Mesenchymal stem cell (in vitro differentiated cells and primary cell): ENCODE results near the gene POC1B.

ENCODE experiments used
- DNase-seq: peaks from one replicate; pipeline ENCODE4 v3.0.0-alpha.2; 2013
- H2AFZ ChIP-seq: one replicate; pipeline ENCODE4 v1.6.1; 2013; ENCODE audit warnings: low read depth, mild to moderate bottlenecking, control low read depth, inconsistent platforms, low read length, moderate library complexity
- H2AK5ac ChIP-seq: 2 replicates; pipeline ENCODE4 v1.6.1; 2013; ENCODE audit warnings: low read length, moderate library complexity, mild to moderate bottlenecking, inconsistent platforms; ENCODE audit not compliant: severe bottlenecking
- H2BK120ac ChIP-seq: one replicate; pipeline ENCODE4 v1.6.1; 2013; ENCODE audit warnings: low read depth, mild to moderate bottlenecking, inconsistent platforms, low read length, moderate library complexity
- H2BK12ac ChIP-seq, 2 experiments: one replicate each; pipeline ENCODE4 v1.6.1; 2013; ENCODE audit warnings: inconsistent platforms in 2 of 2, low read length in 2 of 2, mild to moderate bottlenecking in 2 of 2, moderate library complexity in 2 of 2, control low read depth in 1 of 2
- H2BK15ac ChIP-seq: one replicate; pipeline ENCODE4 v1.6.1; 2013; ENCODE audit warnings: mild to moderate bottlenecking, low read depth, inconsistent platforms; ENCODE audit not compliant: poor library complexity, severe bottlenecking
- H2BK5ac ChIP-seq: 2 replicates; pipeline ENCODE4 v1.6.1; 2013; ENCODE audit warnings: low read depth, mild to moderate bottlenecking, low read length, control low read depth, inconsistent platforms; ENCODE audit not compliant: poor library complexity, severe bottlenecking
- H3K14ac ChIP-seq, 2 experiments: one replicate each; pipeline ENCODE4 v1.6.1; 2013; ENCODE audit warnings: inconsistent platforms in 2 of 2, low read length in 2 of 2, control low read depth in 1 of 2, mild to moderate bottlenecking in 1 of 2, moderate library complexity in 1 of 2
- H3K18ac ChIP-seq, 2 experiments: one replicate each; pipeline ENCODE4 v1.6.1; 2013; ENCODE audit warnings: inconsistent platforms in 2 of 2, low read length in 2 of 2, control low read depth in 1 of 2, low read depth in 1 of 2, mild to moderate bottlenecking in 1 of 2
- H3K23ac ChIP-seq, 2 experiments: one replicate each; pipeline ENCODE4 v1.6.1; 2013; ENCODE audit warnings: inconsistent platforms in 2 of 2, low read length in 2 of 2, mild to moderate bottlenecking in 2 of 2, moderate library complexity in 2 of 2, control low read depth in 1 of 2
- H3K27ac ChIP-seq: 2 replicates; pipeline ENCODE4 v1.5.1; 2013; ENCODE audit warnings: mild to moderate bottlenecking, moderate library complexity, low read length, control low read depth, inconsistent platforms; ENCODE audit not compliant: poor library complexity, severe bottlenecking
- H3K27me3 ChIP-seq, 2 experiments: 2 replicates each; pipeline versions ENCODE4 v1.6.1 to v1.7.0; 2013; ENCODE audit warnings: low read length in 2 of 2, mild to moderate bottlenecking in 2 of 2, moderate library complexity in 2 of 2, control low read depth in 1 of 2, inconsistent platforms in 1 of 2; ENCODE audit not compliant: control insufficient read depth in 1 of 2, insufficient read depth in 1 of 2
- H3K36me3 ChIP-seq, 2 experiments: 2 replicates each; pipeline versions ENCODE4 v1.6.1 to v1.7.0; 2013; ENCODE audit warnings: low read length in 2 of 2, control low read depth in 1 of 2, inconsistent platforms in 1 of 2, low read depth in 1 of 2, mild to moderate bottlenecking in 1 of 2; ENCODE audit not compliant: insufficient read depth in 2 of 2, control insufficient read depth in 1 of 2
- H3K4ac ChIP-seq, 2 experiments: one replicate each; pipeline ENCODE4 v1.6.1; 2013; ENCODE audit warnings: inconsistent platforms in 2 of 2, low read length in 2 of 2, mild to moderate bottlenecking in 2 of 2, moderate library complexity in 2 of 2, control low read depth in 1 of 2, low read depth in 1 of 2
- H3K4me1 ChIP-seq: 2 replicates; pipeline ENCODE4 v1.6.1; 2013; ENCODE audit warnings: low read depth, low read length, control low read depth; ENCODE audit not compliant: control insufficient read depth, insufficient read depth
- H3K4me2 ChIP-seq: 2 replicates; pipeline ENCODE4 v1.6.1; 2013; ENCODE audit warnings: low read length, mild to moderate bottlenecking, inconsistent platforms; ENCODE audit not compliant: poor library complexity, severe bottlenecking
- H3K4me3 ChIP-seq, 2 experiments: 2 replicates each; pipeline versions ENCODE4 v1.5.1 to v1.7.0; 2013; ENCODE audit warnings: low read length in 2 of 2, mild to moderate bottlenecking in 2 of 2, control low read depth in 1 of 2, low read depth in 1 of 2; ENCODE audit not compliant: insufficient read depth in 1 of 2
- H3K79me1 ChIP-seq: replicated peaks from 2 replicates; pipeline ENCODE4 v1.6.1; 2013; ENCODE audit warnings: mild to moderate bottlenecking, control low read depth, low read length, inconsistent platforms; ENCODE audit not compliant: poor library complexity, severe bottlenecking
- H3K9ac ChIP-seq: 2 replicates; pipeline ENCODE4 v1.7.0; 2013; ENCODE audit warnings: mild to moderate bottlenecking, low read length, moderate library complexity
- H3K9me3 ChIP-seq: 2 replicates; pipeline ENCODE4 v1.7.0; 2013; ENCODE audit warnings: mild to moderate bottlenecking, low read length; ENCODE audit not compliant: control insufficient read depth
- H4K8ac ChIP-seq: one replicate; pipeline ENCODE4 v1.6.1; 2013; ENCODE audit warnings: inconsistent platforms, mild to moderate bottlenecking, low read length, moderate library complexity
- H4K91ac ChIP-seq: one replicate; pipeline ENCODE4 v1.6.1; 2013; ENCODE audit warnings: mild to moderate bottlenecking, low read length, inconsistent platforms
- WGBS: methylation state at CpG from one replicate; pipeline ENCODE4 v1.1.7; 2013; ENCODE audit warnings: mixed read lengths; 5-methylcytosine and 5-hydroxymethylcytosine counted together

POC1B gene

GRCh38 chr12:89497467-89497866 lies 28.4 kb downstream of the POC1B start:
- H3K18ac ChIP-seq, result no peak overlapping the region
- DNase-seq, result peak; percentile 31
- H3K4me2 ChIP-seq, result peak overlapping the region; percentile 54

GRCh38 chr12:89497005-89497404 lies 28.8 kb downstream of the POC1B start:
- Histone ChIP-seq H4K91ac (no peak overlapping the region), H3K36me3 (no peaks in the 10 kb centered on the region), H2BK12ac (no peak overlapping the region), H2AK5ac (no peak overlapping the region), H3K14ac (no peak overlapping the region), H3K4ac (no peak overlapping the region), H3K9ac (no peak overlapping the region), H4K8ac (no peak overlapping the region), H3K4me2 (peak overlapping the region; percentile 31), H2BK5ac (no peak overlapping the region), H3K4me1 (peaks cover 3% of the 10 kb centered on the region), H3K18ac (no peak overlapping the region), H3K27me3 (no peaks in the 10 kb centered on the region), H2AFZ (no peak overlapping the region), H2BK15ac (no peak overlapping the region), H3K79me1 (peaks cover 13% of the 10 kb centered on the region), H3K23ac (no peak overlapping the region), H3K27ac (peak overlapping the region; percentile 91), H3K9me3 (no peaks in the 10 kb centered on the region), H2BK120ac (no peak overlapping the region), H3K4me3 (no peak overlapping the region)
- 91% methylated on average over 4 of the region's 4 CpGs for WGBS
- no peak for DNase-seq

More at GRCh38 chr12:89497467-89497866, 28.4 kb downstream of the POC1B start:
- Histone ChIP-seq H3K4me1 (peaks cover 3% of the 10 kb centered on the region), H2BK120ac (no peak overlapping the region), H3K9ac (no peak overlapping the region), H3K27me3 (no peaks in the 10 kb centered on the region), H2BK12ac (no peak overlapping the region), H4K91ac (no peak overlapping the region), H2BK15ac (no peak overlapping the region), H2AFZ (no peak overlapping the region), H3K14ac (no peak overlapping the region), H3K23ac (no peak overlapping the region), H4K8ac (no peak overlapping the region), H2BK5ac (no peak overlapping the region), H2AK5ac (no peak overlapping the region), H3K36me3 (no peaks in the 10 kb centered on the region), H3K4me3 (no peak overlapping the region), H3K79me1 (peaks cover 13% of the 10 kb centered on the region), H3K4ac (no peak overlapping the region), H3K9me3 (no peaks in the 10 kb centered on the region), H3K27ac (peak overlapping the region; percentile 91)
- WGBS, result 81% methylated on average over 4 of the region's 4 CpGs

GRCh38 chr12:89494411-89495231 lies 31.2 kb downstream of the POC1B start:
- Histone ChIP-seq H3K9me3 (no peaks in the 10 kb centered on the region), H3K27ac (no peak overlapping the region), H3K36me3 (peaks cover 0 to 14% of the 10 kb centered on the region in 2 experiments), H3K79me1 (peaks cover 12% of the 10 kb centered on the region), H3K9ac (no peak overlapping the region), H3K4me1 (peaks cover 3% of the 10 kb centered on the region), H3K4me3 (no peak overlapping the region), H2AFZ (no peak overlapping the region), H4K8ac (no peak overlapping the region), H3K14ac (no peak overlapping the region), H3K4me2 (no peak overlapping the region), H3K23ac (no peak overlapping the region), H2BK15ac (no peak overlapping the region), H3K18ac (peak overlapping the region in 1 of 2 experiments; percentile 12), H2BK5ac (no peak overlapping the region), H4K91ac (no peak overlapping the region), H3K4ac (no peak overlapping the region), H2BK120ac (no peak overlapping the region), H2AK5ac (no peak overlapping the region), H2BK12ac (no peak overlapping the region), H3K27me3 (no peaks in the 10 kb centered on the region)
- WGBS, result 84% methylated on average over 8 of the region's 9 CpGs
- peak; percentile 60 for DNase-seq

GRCh38 chr12:89493670-89494302 lies 32.1 kb downstream of the POC1B start:
- no peak overlapping the region for H2AFZ ChIP-seq
- H3K9me3 ChIP-seq, result no peaks in the 10 kb centered on the region
- H3K4me2 ChIP-seq, result no peak overlapping the region
- no peak overlapping the region for H2AK5ac ChIP-seq
- peaks cover 0 to 17% of the 10 kb centered on the region in 2 experiments for H3K36me3 ChIP-seq
- H3K23ac ChIP-seq, result no peak overlapping the region
- H3K18ac ChIP-seq, result no peak overlapping the region
- no peak overlapping the region for H2BK120ac ChIP-seq
- H3K9ac ChIP-seq, result no peak overlapping the region
- WGBS, result 96% methylated on average over 4 of the region's 5 CpGs
- no peak overlapping the region for H3K4me3 ChIP-seq
- no peaks in the 10 kb centered on the region for H3K27me3 ChIP-seq
- H3K4me1 ChIP-seq, result peaks cover 3% of the 10 kb centered on the region
- H2BK5ac ChIP-seq, result no peak overlapping the region
- no peak overlapping the region for H4K91ac ChIP-seq
- no peak overlapping the region for H3K27ac ChIP-seq
- H2BK15ac ChIP-seq, result no peak overlapping the region
- H3K79me1 ChIP-seq, result peaks cover 9% of the 10 kb centered on the region
- H3K4ac ChIP-seq, result no peak overlapping the region
- no peak overlapping the region for H4K8ac ChIP-seq
- H3K14ac ChIP-seq, result no peak overlapping the region
- H2BK12ac ChIP-seq, result no peak overlapping the region
- DNase-seq, result no peak
